Trophoblast cell (in vitro differentiated cells and primary cell): Measurements from ENCODE around the gene HPGDS.
"Not testable (repeated sequence)": the region's sequence is repeated elsewhere in the genome, so short reads cannot be mapped to it uniquely, and the experiment has no call there.

Experiments used
- DNase-seq, 2 donors: peaks; one replicate each; pipeline ENCODE4 v3.0.0-alpha.2; 2016
- H2AFZ ChIP-seq: 2 replicates; pipeline ENCODE4 v1.6.1; 2013; ENCODE audit warnings: low read length, moderate library complexity, mild to moderate bottlenecking; ENCODE audit not compliant: insufficient read depth, poor library complexity
- H2AK5ac ChIP-seq: 2 replicates; pipeline ENCODE4 v1.6.1; 2013; ENCODE audit warnings: mild to moderate bottlenecking, low read length
- H2BK120ac ChIP-seq: 2 replicates; pipeline ENCODE4 v1.6.1; 2013; ENCODE audit warnings: low read length, mild to moderate bottlenecking, moderate library complexity; ENCODE audit not compliant: insufficient read depth, poor library complexity
- H2BK12ac ChIP-seq: 2 replicates; pipeline ENCODE4 v1.6.1; 2013; ENCODE audit warnings: mild to moderate bottlenecking, low read length, moderate library complexity
- H2BK5ac ChIP-seq: 2 replicates; pipeline ENCODE4 v1.6.1; 2013; ENCODE audit warnings: low read length, low read depth, moderate library complexity, mild to moderate bottlenecking; ENCODE audit not compliant: poor library complexity
- H3K14ac ChIP-seq: 2 replicates; pipeline ENCODE4 v1.6.1; 2013; ENCODE audit warnings: mild to moderate bottlenecking, low read length
- H3K18ac ChIP-seq: 2 replicates; pipeline ENCODE4 v1.6.1; 2013; ENCODE audit warnings: mild to moderate bottlenecking, low read length
- H3K23ac ChIP-seq: 2 replicates; pipeline ENCODE4 v1.6.1; 2013; ENCODE audit warnings: low read length
- H3K27ac ChIP-seq: 2 replicates; pipeline ENCODE4 v1.5.1; 2013; ENCODE audit warnings: low read depth, mild to moderate bottlenecking, inconsistent platforms, low read length, moderate library complexity
- H3K27me3 ChIP-seq: 2 replicates; pipeline ENCODE4 v1.6.1; 2013; ENCODE audit warnings: inconsistent platforms, mild to moderate bottlenecking, low read length, moderate library complexity; ENCODE audit not compliant: insufficient read depth
- H3K36me3 ChIP-seq, 2 experiments: 1 replicate in 1 of 2; 2 replicates in 1 of 2; pipeline ENCODE4 v1.6.1; 2013; ENCODE audit warnings: low read length in 2 of 2, mild to moderate bottlenecking in 2 of 2, moderate library complexity in 1 of 2; ENCODE audit not compliant: insufficient read depth in 2 of 2, control insufficient read depth in 1 of 2
- H3K4ac ChIP-seq: 2 replicates; pipeline ENCODE4 v1.6.1; 2013; ENCODE audit warnings: low read depth, mild to moderate bottlenecking, low read length, moderate library complexity
- H3K4me1 ChIP-seq, 2 experiments: 1 replicate in 1 of 2; 2 replicates in 1 of 2; pipeline ENCODE4 v1.6.1; 2013; ENCODE audit warnings: low read length in 2 of 2, mild to moderate bottlenecking in 2 of 2, moderate library complexity in 1 of 2; ENCODE audit not compliant: insufficient read depth in 2 of 2, control insufficient read depth in 1 of 2
- H3K4me2 ChIP-seq: 2 replicates; pipeline ENCODE4 v1.6.1; 2013; ENCODE audit warnings: inconsistent platforms, mild to moderate bottlenecking, low read length, moderate library complexity
- H3K4me3 ChIP-seq: 2 replicates; pipeline ENCODE4 v1.5.1; 2013; ENCODE audit warnings: mild to moderate bottlenecking, low read depth, low read length, inconsistent platforms
- H3K79me1 ChIP-seq: one replicate; pipeline ENCODE4 v1.6.1; 2013; ENCODE audit warnings: low read length
- H3K79me2 ChIP-seq: 2 replicates; pipeline ENCODE4 v1.6.1; 2013; ENCODE audit warnings: low read length, mild to moderate bottlenecking; ENCODE audit not compliant: control insufficient read depth, insufficient read depth, poor library complexity
- H3K9ac ChIP-seq: 2 replicates; pipeline ENCODE4 v1.6.1; 2013; ENCODE audit warnings: mild to moderate bottlenecking, low read length
- H3K9me3 ChIP-seq: 2 replicates; pipeline ENCODE4 v1.6.1; 2013; ENCODE audit warnings: low read depth, mild to moderate bottlenecking, control low read depth, inconsistent platforms, low read length; ENCODE audit not compliant: insufficient read depth
- H4K12ac ChIP-seq: 2 replicates; pipeline ENCODE4 v1.6.1; 2013; ENCODE audit warnings: low read depth, mild to moderate bottlenecking, low read length, moderate library complexity
- H4K8ac ChIP-seq: 2 replicates; pipeline ENCODE4 v1.6.1; 2013; ENCODE audit warnings: low read depth, mild to moderate bottlenecking, low read length, moderate library complexity
- H4K91ac ChIP-seq: one replicate; pipeline ENCODE4 v1.6.1; 2013; ENCODE audit warnings: low read depth, mild to moderate bottlenecking, low read length, moderate library complexity
- WGBS: extraction: QIAGEN DNeasy Blood & Tissue Kit; methylation state at CpG from one replicate; pipeline ENCODE4 v1.1.7; 2013; ENCODE audit warnings: missing lambda C conversion rate; ENCODE audit not compliant: insufficient read length, insufficient coverage; ENCODE audit errors: extremely low coverage; 5-methylcytosine and 5-hydroxymethylcytosine counted together

The HPGDS gene

DNA sequence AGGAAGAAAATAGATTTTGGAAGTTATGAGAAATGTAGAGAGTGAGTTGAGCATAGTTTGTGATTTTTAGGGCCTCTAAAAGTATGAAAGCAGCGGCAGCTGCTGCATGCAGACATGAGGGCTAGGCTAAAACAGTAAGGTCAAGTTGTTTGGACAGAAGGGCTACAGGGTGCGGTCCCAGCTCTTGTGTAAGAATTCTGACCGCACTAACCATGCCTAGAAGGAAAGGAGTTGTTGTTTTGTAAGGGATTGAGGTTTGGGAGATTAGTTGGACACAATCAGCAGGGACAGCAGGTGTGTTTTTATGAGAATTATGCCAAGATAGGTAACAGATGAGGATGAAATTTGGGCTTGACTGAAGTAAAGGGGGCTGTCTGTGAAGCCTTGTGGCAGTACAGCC lies 42.8 kb upstream of the HPGDS start:
- H3K18ac ChIP-seq, H2BK12ac ChIP-seq, H3K14ac ChIP-seq, H3K4me1 ChIP-seq, H3K9me3 ChIP-seq, H3K4ac ChIP-seq, H3K4me2 ChIP-seq, H3K23ac ChIP-seq, H2AFZ ChIP-seq, DNase-seq, H3K27me3 ChIP-seq, H3K79me2 ChIP-seq, H2BK5ac ChIP-seq, H4K91ac ChIP-seq, H2BK120ac ChIP-seq, H3K36me3 ChIP-seq, H3K4me3 ChIP-seq, H4K12ac ChIP-seq, H2AK5ac ChIP-seq, H3K79me1 ChIP-seq, H4K8ac ChIP-seq, H3K27ac ChIP-seq, H3K9ac ChIP-seq: not testable (repeated sequence)
- no CpG with 5 or more reads among the region's 3 CpGs for WGBS

DNA sequence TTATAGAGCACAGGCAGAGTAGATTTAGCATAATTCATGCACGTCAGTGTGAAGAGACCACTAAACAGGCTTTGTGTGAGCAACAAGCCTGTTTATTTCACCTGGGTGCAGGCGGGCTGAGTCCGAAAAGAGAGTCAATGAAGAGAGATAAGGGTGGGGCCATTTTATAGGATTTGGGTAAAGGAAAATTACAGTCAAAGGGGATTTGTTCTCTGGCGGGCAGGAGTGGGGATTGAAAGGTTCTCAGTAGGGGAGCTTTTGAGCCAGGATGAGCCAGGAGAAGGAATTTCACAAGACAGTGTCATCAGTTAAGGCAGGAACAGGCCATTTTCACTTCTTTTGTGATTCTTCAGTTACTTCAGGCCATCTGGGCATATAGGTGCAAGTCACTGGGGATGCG lies 40.3 kb upstream of the HPGDS start:
- H3K79me1 ChIP-seq, H2AFZ ChIP-seq: not testable (repeated sequence)

DNA sequence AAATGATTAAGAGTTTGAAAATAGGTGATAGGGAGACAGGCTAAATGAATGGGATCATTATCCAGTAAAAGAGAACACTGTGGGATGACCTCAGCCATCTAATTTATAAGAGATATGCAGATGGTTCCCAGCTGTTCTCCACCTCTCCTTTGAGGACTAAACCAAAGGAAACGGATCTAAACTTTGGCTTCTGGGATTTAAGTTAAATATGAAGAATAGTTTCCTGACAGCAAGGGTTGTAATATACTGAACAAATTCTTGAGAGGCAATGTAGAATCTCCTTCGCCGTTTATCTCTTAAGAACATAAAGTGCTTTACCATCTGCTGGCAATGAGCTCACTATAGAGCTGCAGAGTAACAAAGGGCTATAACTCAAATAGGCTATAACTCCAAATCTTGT lies 35.4 kb upstream of the HPGDS start:
- H3K36me3 ChIP-seq: no peaks in the 10 kb centered on the region
- no peak overlapping the region for H3K9ac ChIP-seq
- no peak overlapping the region for H3K4me3 ChIP-seq
- H3K27ac ChIP-seq: no peak overlapping the region
- H2BK12ac ChIP-seq: no peak overlapping the region
- no peak overlapping the region for H3K18ac ChIP-seq
- no peaks in the 10 kb centered on the region for H3K9me3 ChIP-seq
- H3K27me3 ChIP-seq: no peaks in the 10 kb centered on the region
- no peak overlapping the region for H3K4ac ChIP-seq
- H2BK5ac ChIP-seq: no peak overlapping the region
- H3K79me2 ChIP-seq: no peaks in the 10 kb centered on the region
- no peaks in the 10 kb centered on the region for H3K79me1 ChIP-seq
- no peak overlapping the region for H2AFZ ChIP-seq
- no peak overlapping the region for H4K91ac ChIP-seq
- WGBS: no CpG with 5 or more reads among the region's 3 CpGs
- H4K8ac ChIP-seq: no peak overlapping the region
- H4K12ac ChIP-seq: no peak overlapping the region
- H2AK5ac ChIP-seq: no peak overlapping the region
- no peak overlapping the region for H3K23ac ChIP-seq
- no peak overlapping the region for H2BK120ac ChIP-seq
- H3K4me1 ChIP-seq: no peaks in the 10 kb centered on the region
- no peak overlapping the region for H3K4me2 ChIP-seq
- no peak for DNase-seq
- H3K14ac ChIP-seq: no peak overlapping the region

More for the DNA sequence above, 40.3 kb upstream of the HPGDS start:
- not testable (repeated sequence) for H2BK12ac ChIP-seq, DNase-seq, H3K79me2 ChIP-seq, H3K27ac ChIP-seq, H4K91ac ChIP-seq, H3K4me3 ChIP-seq, H3K27me3 ChIP-seq, H3K36me3 ChIP-seq, H3K23ac ChIP-seq, H3K4me2 ChIP-seq, H3K4ac ChIP-seq, H2BK120ac ChIP-seq, H2AK5ac ChIP-seq, H3K9me3 ChIP-seq, H4K8ac ChIP-seq, H3K14ac ChIP-seq, H3K18ac ChIP-seq, H2BK5ac ChIP-seq, H3K4me1 ChIP-seq, H4K12ac ChIP-seq, H3K9ac ChIP-seq
- no CpG with 5 or more reads among the region's 5 CpGs for WGBS

DNA sequence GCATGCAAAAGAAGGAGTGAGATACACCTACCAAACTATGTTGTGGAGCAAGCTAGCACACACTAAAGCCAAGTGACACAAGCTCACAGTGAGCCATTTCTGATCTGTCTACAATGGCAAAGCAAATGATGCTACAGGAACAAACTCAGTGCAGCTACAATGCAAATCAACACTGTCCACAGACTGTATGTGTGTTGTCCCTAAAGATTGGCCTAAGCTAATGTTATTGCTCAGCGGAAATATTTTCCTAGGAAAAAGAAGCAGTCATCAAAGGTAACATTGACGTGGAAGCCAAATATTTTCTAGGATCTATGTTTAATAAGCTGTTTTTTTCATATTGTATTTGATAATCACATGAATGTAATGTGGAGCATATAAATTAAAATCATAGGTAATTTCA lies 34.7 kb upstream of the HPGDS start:
- Histone ChIP-seq H3K9me3 (no peaks in the 10 kb centered on the region), H3K36me3 (no peaks in the 10 kb centered on the region), H3K4me2 (no peak overlapping the region), H2BK12ac (no peak overlapping the region), H3K14ac (no peak overlapping the region), H3K27ac (no peak overlapping the region), H4K91ac (no peak overlapping the region), H2AFZ (no peak overlapping the region), H3K79me1 (no peaks in the 10 kb centered on the region), H4K8ac (no peak overlapping the region), H3K4ac (no peak overlapping the region), H3K4me3 (no peak overlapping the region), H3K4me1 (no peaks in the 10 kb centered on the region), H3K23ac (no peak overlapping the region), H2AK5ac (no peak overlapping the region), H3K79me2 (no peaks in the 10 kb centered on the region), H2BK120ac (no peak overlapping the region), H4K12ac (no peak overlapping the region), H3K27me3 (no peaks in the 10 kb centered on the region), H2BK5ac (no peak overlapping the region), H3K18ac (no peak overlapping the region), H3K9ac (no peak overlapping the region)
- no CpG with 5 or more reads among the region's 2 CpGs for WGBS
- no peak for DNase-seq
